Tibial artery (tissue), 4 donors: Measurements from ENCODE around the gene RPH3AL.

ENCODE experiments used
- DNase-seq, 2 donors: peaks; one replicate each; pipeline ENCODE4 v3.0.0-alpha.2; 2019
- H3K27ac ChIP-seq, 2 donors: fragments of 200-600 bp; sonication (generic) in 1 of 2; 1 replicate in 1 of 2; 2 replicates in 1 of 2; pipeline ENCODE4 v1.5.1; 2018 to 2019; ENCODE audit warnings: mild to moderate bottlenecking in 1 of 2
- H3K27me3 ChIP-seq, 2 donors: fragments of 200-600 bp; sonication (generic) in 1 of 2; one replicate each; pipeline versions ENCODE4 v1.5.1 to v1.6.0; 2016 to 2019
- H3K36me3 ChIP-seq, 3 donors: fragments of 200-600 bp; sonication (generic) in 2 of 3; one replicate each; pipeline ENCODE4 v1.5.1; 2016 to 2019; ENCODE audit warnings: mild to moderate bottlenecking in 2 of 3
- H3K4me1 ChIP-seq, 4 donors: fragments of 200-600 bp; sonication (generic) in 2 of 4; 1 replicate in 3 of 4; 2 replicates in 1 of 4; pipeline ENCODE4 v1.5.1; 2016 to 2019
- H3K4me3 ChIP-seq, 2 donors: fragments of 200-600 bp; sonication (generic) in 1 of 2; 1 replicate in 1 of 2; 2 replicates in 1 of 2; pipeline ENCODE4 v1.5.1; 2018 to 2019; ENCODE audit warnings: mild to moderate bottlenecking in 2 of 2
- H3K9me3 ChIP-seq, 3 donors: fragments of 200-600 bp; sonication (generic) in 1 of 3; one replicate each; pipeline ENCODE4 v1.5.1; 2016 to 2019
- CTCF ChIP-seq, 2 experiments: fragments of 200-600 bp in 1 of 2; fragments of 450-650 bp in 1 of 2; IDR thresholded peaks; one replicate each; pipeline ENCODE4 v1.5.1; 2017 to 2019; ENCODE audit warnings: antibody characterized with exemption in 2 of 2, mild to moderate bottlenecking in 1 of 2, moderate library complexity in 1 of 2
- intact Hi-C: fragments of 100-400 bp; cut with DNase I; formaldehyde crosslinking; loops from one replicate; pipeline ENCODE4 v1.15.0; 2023; ENCODE audit warnings: low total_unique reads

The RPH3AL gene

GRCh38 chr17:357644-358043 is 5.0 kb upstream of the RPH3AL start:
- TF ChIP-seq CTCF (IDR thresholded peaks at IDR 0.05) = no peak
- no peak overlapping the region for H3K27ac ChIP-seq
- H3K9me3 ChIP-seq = no peaks in the 10 kb centered on the region
- H3K4me3 ChIP-seq = no peak overlapping the region
- intact Hi-C loops = no loop called here
- peaks cover 0 to 13% of the 10 kb centered on the region in 2 donors for H3K27me3 ChIP-seq
- no peaks in the 10 kb centered on the region for H3K36me3 ChIP-seq
- no peak for DNase-seq
- no peaks in the 10 kb centered on the region for H3K4me1 ChIP-seq

DNA sequence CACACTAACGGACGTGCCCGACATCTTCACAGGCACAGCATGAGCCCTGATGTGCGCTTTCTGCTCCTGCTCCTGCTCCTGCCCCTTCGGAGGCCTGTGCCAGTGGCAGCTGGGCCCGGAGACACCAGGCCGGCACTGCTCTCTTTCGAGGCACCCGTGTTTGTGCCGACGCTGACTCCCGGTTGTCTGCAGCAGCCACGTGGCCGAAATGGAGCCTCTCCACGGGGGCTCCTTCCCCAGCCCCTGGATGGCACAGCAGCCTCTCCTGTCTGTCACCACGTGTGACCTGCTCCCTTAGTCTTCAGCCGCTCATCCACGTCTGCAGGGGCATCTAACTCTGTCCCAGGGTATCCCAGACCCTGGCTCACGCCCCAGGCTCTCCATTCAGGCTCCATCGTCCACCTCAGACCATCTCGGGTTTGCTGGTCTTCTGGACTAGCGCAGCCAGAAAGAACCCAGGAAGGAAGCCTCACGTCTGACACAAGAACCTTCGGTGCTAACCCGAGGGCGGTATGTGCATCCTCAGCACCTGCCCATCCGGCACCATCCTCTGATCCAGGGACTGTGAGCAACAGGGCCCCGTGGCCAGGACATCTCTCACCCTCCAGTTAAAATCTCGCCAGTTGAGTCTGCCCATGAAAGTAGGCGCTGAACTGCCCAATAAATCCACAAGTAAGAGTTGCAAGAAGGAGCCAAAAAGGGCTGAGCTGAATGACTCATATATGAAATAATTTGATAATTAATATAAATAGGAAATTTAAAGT is 4.2 kb upstream of the RPH3AL start:
- intact Hi-C loops = no loop called here
- Histone ChIP-seq H3K4me3 (no peak overlapping the region), H3K36me3 (no peaks in the 10 kb centered on the region), H3K27me3 (peaks cover 0 to 19% of the 10 kb centered on the region in 2 donors), H3K4me1 (no peaks in the 10 kb centered on the region), H3K9me3 (no peaks in the 10 kb centered on the region), H3K27ac (no peak overlapping the region)
- DNase-seq = no peak
- TF ChIP-seq CTCF (IDR thresholded peaks at IDR 0.05) = no peak

DNA sequence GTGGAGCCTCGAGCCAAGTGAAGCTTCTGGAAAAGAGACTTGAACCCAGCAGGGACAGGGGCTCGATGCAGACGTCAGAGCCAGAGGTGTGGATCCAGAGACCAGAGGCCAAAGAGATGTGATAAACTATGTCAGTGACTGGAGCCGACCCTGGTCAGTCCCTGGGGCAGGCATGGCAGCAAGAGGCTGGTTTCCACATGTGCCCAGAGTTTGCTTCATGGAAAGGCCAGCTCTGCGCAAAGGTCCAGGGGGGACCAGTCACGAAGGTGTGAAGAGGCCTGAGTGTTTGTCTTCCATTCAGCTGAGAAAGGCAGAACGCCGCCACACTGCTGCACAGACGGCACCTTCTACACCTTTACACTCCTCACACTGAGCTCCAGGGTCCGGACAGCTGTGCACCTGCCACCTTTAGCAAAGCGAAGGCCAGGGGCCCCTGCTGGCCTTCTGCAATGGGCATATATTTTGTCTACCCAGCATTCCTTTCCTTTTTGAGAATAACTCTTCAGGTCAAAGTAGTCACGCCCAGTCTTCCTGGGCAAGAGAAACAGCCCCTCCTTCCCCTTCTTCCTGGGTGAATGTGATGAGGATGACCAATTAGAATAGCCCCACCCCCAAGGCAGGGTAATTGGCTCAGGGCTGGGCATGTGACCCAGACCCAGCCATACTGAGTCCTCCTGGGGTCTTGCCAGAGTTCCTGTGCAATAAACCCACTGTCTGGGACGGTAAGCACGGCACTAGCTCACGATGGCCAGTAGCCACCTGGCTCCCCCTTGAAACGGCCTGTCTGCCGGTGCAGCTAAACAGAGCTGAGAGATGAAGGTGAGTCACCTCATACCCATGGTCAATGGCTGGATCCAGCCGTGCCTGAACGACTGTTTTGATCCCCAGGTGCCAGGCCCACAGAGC is 2.3 kb upstream of the RPH3AL start:
- Histone ChIP-seq H3K36me3 (no peaks in the 10 kb centered on the region), H3K27ac (no peak overlapping the region), H3K4me1 (peaks cover 0 to 3% (median 0%) of the 10 kb centered on the region in 4 donors), H3K27me3 (peaks cover 0 to 19% of the 10 kb centered on the region in 2 donors), H3K4me3 (no peak overlapping the region), H3K9me3 (no peaks in the 10 kb centered on the region)
- TF ChIP-seq CTCF (IDR thresholded peaks at IDR 0.05) = no peak
- intact Hi-C loops = no loop called here
- no peak for DNase-seq

GRCh38 chr17:353838-354234 is 1.2 kb upstream of the RPH3AL start:
- Histone ChIP-seq H3K9me3 (no peaks in the 10 kb centered on the region), H3K27ac (no peak overlapping the region), H3K27me3 (peaks cover 0 to 18% of the 10 kb centered on the region in 2 donors), H3K4me3 (no peak overlapping the region), H3K4me1 (peaks cover 0 to 5% (median 0%) of the 10 kb centered on the region in 4 donors), H3K36me3 (no peaks in the 10 kb centered on the region)
- no peak for TF ChIP-seq CTCF (IDR thresholded peaks at IDR 0.05)
- DNase-seq = no peak
- intact Hi-C loops = no loop called here

- Histone ChIP-seq H3K9me3 (no peaks in the 10 kb centered on the region), H3K27me3 (peaks cover 0 to 13% of the 10 kb centered on the region in 2 donors), H3K27ac (no peak overlapping the region), H3K4me3 (no peak overlapping the region), H3K36me3 (no peaks in the 10 kb centered on the region), H3K4me1 (peaks cover 0 to 5% (median 0%) of the 10 kb centered on the region in 4 donors)
- DNase-seq = no peak
- no peak for TF ChIP-seq CTCF (IDR thresholded peaks at IDR 0.05)
- intact Hi-C loops = no loop called here
Observed at GRCh38 chr17:353213-353837, 718 bp upstream of the RPH3AL start.
